Psoas muscle (tissue), 8 donors: ENCODE data around the gene AOAH. TPM values are rescaled to one million over a fixed set of nuclear protein-coding genes. Genes with fewer than 3 reads are reported as not detected.

Source experiments
- ATAC-seq, 4 donors: fragments of 200-7000 bp; cut with Tn5 transposase; one replicate each; pipeline ENCODE4 v1.9.1; 2020; ENCODE audit warnings: moderate library complexity in 3 of 4, mild to moderate bottlenecking in 2 of 4
- DNase-seq, 2 donors: peaks; one replicate each; pipeline ENCODE4 v3.0.0-alpha.2; 2020
- H3K27ac ChIP-seq: fragments of 200-600 bp; one replicate; pipeline ENCODE4 v1.8.0; 2022
- H3K27me3 ChIP-seq, 3 donors: fragments of 200-600 bp in 1 of 3; one replicate each; pipeline versions ENCODE4 v1.6.1 to v1.8.0; 2013 to 2022; ENCODE audit warnings: low read length in 2 of 3, mild to moderate bottlenecking in 2 of 3, moderate library complexity in 1 of 3; ENCODE audit not compliant: insufficient read depth in 3 of 3
- H3K36me3 ChIP-seq, 2 donors: fragments of 200-600 bp in 1 of 2; one replicate each; pipeline versions ENCODE4 v1.6.1 to v1.8.0; 2013 to 2022; ENCODE audit warnings: low read depth in 1 of 2, mild to moderate bottlenecking in 1 of 2, moderate library complexity in 1 of 2; ENCODE audit not compliant: insufficient read depth in 1 of 2
- H3K4me1 ChIP-seq: fragments of 200-600 bp; one replicate; pipeline ENCODE4 v1.8.0; 2022
- H3K4me3 ChIP-seq: fragments of 200-600 bp; one replicate; pipeline ENCODE4 v1.8.0; 2022; ENCODE audit warnings: mild to moderate bottlenecking
- H3K9me3 ChIP-seq: fragments of 200-600 bp; one replicate; pipeline ENCODE4 v1.8.0; 2022
- WGBS, 3 donors: extraction: QIAGEN DNeasy Blood & Tissue Kit; methylation state at CpG; one replicate each; pipeline versions ENCODE4 v1.1.6 to v1.1.7; 2013; 5-methylcytosine and 5-hydroxymethylcytosine counted together
- intact Hi-C, 2 donors: fragments of 100-400 bp; cut with DNase I; formaldehyde crosslinking; loops; one replicate each; pipeline versions ENCODE4 v1.11.0 to v1.14.2; 2022
- polyA plus RNA-seq, 3 donors: library from polyadenylated mRNA; stranded (reverse); fragments of 200-250 nt; gene quantifications; one replicate each; pipeline ENCODE4 v1.2.3, GENCODE V29; 2013
- total RNA-seq, 4 donors: library from RNA; stranded (reverse); fragmentation: NEBNext Ultra II Directional in 2 of 4; extraction: Animal tissue kit (Norgen Biotek cat#: 25700) in 2 of 4; gene quantifications; one replicate each; pipeline versions ENCODE4 v1.2.1 to v1.2.4, GENCODE V29; 2021 to 2023
- TF ChIP-seq, protein P1 (sequence below): fragments of 200-600 bp; IDR thresholded peaks from one replicate; pipeline ENCODE4 v1.8.0; 2022; ENCODE audit warnings: antibody characterized with exemption
- donor health status: healthy with polysubstance abuse.
- donor health status: DM: no; HTN: no; CAD: no; lungs with moderate emphysema.
- donor health status: Bipolar disorder and iron deficiency.
- donor health status: healthy.
- donor health status: DM: yes; HTN: yes; CAD: no.
- donor health status: DM: no; HTN: no; CAD: no.
- donor health status: DM: no; HTN: no; CAD: no.
- donor health status: DM: yes; HTN: yes; CAD: no.

The AOAH gene
- total and polyA plus RNA-seq, 7 donors, result 0.04 to 2.1 (median 0.83) TPM

DNA sequence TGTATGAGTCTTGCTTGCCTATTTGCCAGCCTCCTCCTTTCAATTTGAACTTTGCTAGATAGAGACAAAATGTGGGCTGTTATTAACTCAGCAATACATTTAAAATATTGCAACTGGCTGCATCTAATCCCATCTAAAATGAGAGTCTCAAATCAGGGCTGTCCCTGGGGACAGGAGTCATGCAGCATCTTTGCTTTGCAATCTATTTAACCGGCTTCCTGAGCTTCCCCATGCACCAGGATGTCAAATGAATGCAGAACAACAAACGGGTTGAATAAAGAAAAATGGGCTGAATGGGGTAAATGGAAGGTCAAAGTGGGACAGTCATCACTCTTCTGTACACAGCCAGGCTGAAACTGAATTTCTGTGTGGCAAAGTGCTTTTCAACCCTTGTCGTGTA lies 89.2 kb downstream of the AOAH start:
- no peak for DNase-seq
- TF ChIP-seq, protein P1, sequence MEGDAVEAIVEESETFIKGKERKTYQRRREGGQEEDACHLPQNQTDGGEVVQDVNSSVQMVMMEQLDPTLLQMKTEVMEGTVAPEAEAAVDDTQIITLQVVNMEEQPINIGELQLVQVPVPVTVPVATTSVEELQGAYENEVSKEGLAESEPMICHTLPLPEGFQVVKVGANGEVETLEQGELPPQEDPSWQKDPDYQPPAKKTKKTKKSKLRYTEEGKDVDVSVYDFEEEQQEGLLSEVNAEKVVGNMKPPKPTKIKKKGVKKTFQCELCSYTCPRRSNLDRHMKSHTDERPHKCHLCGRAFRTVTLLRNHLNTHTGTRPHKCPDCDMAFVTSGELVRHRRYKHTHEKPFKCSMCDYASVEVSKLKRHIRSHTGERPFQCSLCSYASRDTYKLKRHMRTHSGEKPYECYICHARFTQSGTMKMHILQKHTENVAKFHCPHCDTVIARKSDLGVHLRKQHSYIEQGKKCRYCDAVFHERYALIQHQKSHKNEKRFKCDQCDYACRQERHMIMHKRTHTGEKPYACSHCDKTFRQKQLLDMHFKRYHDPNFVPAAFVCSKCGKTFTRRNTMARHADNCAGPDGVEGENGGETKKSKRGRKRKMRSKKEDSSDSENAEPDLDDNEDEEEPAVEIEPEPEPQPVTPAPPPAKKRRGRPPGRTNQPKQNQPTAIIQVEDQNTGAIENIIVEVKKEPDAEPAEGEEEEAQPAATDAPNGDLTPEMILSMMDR, result no peak
- no peaks in the 10 kb centered on the region for H3K27me3 ChIP-seq
- no peaks in the 10 kb centered on the region for H3K36me3 ChIP-seq
- H3K4me3 ChIP-seq, result no peak overlapping the region
- intact Hi-C loops, result no loop called here
- H3K27ac ChIP-seq, result no peak overlapping the region
- ATAC-seq, result no peak
- 60 to 65% (median 63%) methylated on average over 3 of the region's 3 CpGs for WGBS, 3 donors
- no peaks in the 10 kb centered on the region for H3K4me1 ChIP-seq
- no peaks in the 10 kb centered on the region for H3K9me3 ChIP-seq

DNA sequence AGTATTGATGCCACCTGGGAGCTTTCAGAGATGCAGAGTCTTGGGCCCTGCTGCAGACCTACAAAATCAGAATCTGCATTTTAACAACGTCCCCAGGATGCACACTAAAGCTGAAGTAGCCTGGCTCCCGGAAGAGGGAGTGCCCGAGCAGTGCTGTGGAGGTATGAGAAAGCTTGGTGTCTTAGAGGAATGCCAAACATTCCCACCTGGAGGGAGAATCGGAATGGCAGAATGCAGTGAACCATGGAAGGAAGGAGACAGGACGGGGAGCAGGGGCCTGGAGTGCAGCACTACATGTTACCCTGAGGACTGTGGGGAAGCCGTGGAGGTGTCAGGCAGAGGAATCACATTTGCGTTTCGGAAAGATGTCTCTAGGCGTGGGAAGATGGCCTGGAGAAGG lies 90.9 kb downstream of the AOAH start:
- Histone ChIP-seq H3K27me3 (no peaks in the 10 kb centered on the region), H3K9me3 (no peaks in the 10 kb centered on the region), H3K4me3 (no peak overlapping the region), H3K4me1 (no peaks in the 10 kb centered on the region), H3K27ac (no peak overlapping the region), H3K36me3 (no peaks in the 10 kb centered on the region)
- DNase-seq (no peak), ATAC-seq (no peak)
- intact Hi-C loops, result no loop called here
- TF ChIP-seq, protein P1, result no peak
- WGBS, 3 donors, result 89 to 93% (median 92%) methylated on average over 9 of the region's 9 CpGs

DNA sequence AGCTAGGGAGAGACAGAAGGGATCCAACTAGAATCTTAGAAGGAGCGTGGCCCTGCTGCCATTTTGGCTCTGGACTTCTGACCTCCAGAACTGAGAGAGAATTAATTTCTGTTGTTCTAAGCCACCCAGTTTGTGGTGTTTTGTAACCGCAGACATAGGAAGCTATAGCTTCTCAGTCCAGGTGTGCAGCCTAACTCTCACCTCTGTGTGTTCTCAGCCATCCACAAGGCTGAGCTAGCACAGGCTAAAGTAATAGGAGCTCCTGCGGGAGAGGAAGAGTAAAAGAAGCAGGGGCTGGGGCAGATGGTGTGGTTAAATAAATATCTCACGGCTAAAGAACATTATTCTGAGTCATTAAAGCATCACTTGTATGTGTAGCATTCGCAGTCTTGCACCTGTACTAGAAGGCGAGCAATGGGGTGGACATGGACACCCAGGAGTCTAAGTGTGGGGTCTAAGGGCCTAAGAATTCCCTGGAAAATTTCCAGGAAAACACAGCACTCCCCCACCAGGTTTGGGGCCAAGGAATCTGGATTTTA lies 94.1 kb downstream of the AOAH start:
- Histone ChIP-seq H3K27me3 (no peaks in the 10 kb centered on the region), H3K4me1 (no peaks in the 10 kb centered on the region), H3K4me3 (no peak overlapping the region), H3K36me3 (no peaks in the 10 kb centered on the region), H3K27ac (no peak overlapping the region), H3K9me3 (no peaks in the 10 kb centered on the region)
- WGBS, 3 donors, result 70 to 77% (median 71%) methylated on average over 6 of the region's 6 CpGs
- no peak for DNase-seq
- TF ChIP-seq, protein P1, result no peak
- intact Hi-C loops, result no loop called here
- no peak for ATAC-seq

DNA sequence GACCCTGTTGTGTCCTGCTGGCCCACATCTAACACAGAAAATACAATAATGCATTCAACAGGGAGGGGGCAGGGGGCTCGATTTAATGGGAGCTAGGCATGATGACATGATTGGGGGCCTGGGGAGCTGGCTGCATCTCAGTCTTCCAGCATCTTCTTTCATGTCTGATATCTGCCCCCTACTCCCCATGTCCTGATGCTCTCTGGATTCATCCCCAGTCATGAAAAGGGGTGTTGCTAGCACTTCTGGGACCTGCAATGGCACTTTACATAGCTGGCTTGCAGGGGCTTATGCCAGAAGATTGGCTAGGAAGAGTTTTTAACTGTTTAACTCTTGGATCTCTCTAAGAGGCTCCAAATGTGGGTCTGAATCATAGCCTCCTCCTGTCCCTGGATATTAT lies 94.9 kb downstream of the AOAH start:
- Histone ChIP-seq H3K4me3 (no peak overlapping the region), H3K9me3 (no peaks in the 10 kb centered on the region), H3K27me3 (no peaks in the 10 kb centered on the region), H3K4me1 (no peaks in the 10 kb centered on the region), H3K36me3 (no peaks in the 10 kb centered on the region), H3K27ac (no peak overlapping the region)
- DNase-seq, result no peak
- WGBS, 3 donors, result 47 to 68% (median 52%) methylated on average over 1 of the region's 1 CpG
- TF ChIP-seq, protein P1, result no peak
- intact Hi-C loops, result no loop called here
- ATAC-seq, result no peak

DNA sequence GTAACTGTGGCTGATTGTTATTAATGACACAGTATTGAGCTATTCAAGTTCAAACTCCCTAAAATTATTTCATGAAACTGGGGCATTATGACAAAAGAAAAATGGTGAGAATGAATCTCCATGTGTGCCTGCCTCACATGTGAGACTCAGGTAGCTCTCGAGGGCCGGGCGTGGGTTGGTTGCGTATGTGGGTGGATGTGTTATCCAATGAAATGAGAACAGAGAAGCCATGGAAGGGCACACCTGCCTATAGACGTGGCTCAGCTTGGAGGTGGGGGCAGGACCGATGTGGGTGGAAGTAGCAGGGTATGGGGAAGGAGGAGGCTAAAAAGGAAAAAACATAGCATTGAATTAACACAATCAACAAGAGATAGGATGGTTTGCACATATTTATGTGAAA lies 96.5 kb downstream of the AOAH start:
- TF ChIP-seq, protein P1, result no peak
- Histone ChIP-seq H3K36me3 (no peaks in the 10 kb centered on the region), H3K4me1 (no peaks in the 10 kb centered on the region), H3K27me3 (no peaks in the 10 kb centered on the region), H3K9me3 (no peaks in the 10 kb centered on the region), H3K27ac (no peak overlapping the region), H3K4me3 (no peak overlapping the region)
- WGBS, 3 donors, result 88 to 92% (median 89%) methylated on average over 6 of the region's 6 CpGs
- intact Hi-C loops, result no loop called here
- no peak for DNase-seq
- ATAC-seq, result no peak
